Lower leg skin (tissue), 3 donors: ENCODE measurements around the gene PRRX1.

ENCODE experiments used
- POLR2A ChIP-seq, 2 donors: fragments of 450-650 bp; IDR thresholded peaks; one replicate each; pipeline ENCODE4 v1.6.1; 2016 to 2017; ENCODE audit warnings: antibody characterized with exemption in 2 of 2, mild to moderate bottlenecking in 1 of 2, moderate library complexity in 1 of 2
- TF ChIP-seq, protein P1 (sequence below), 3 donors: fragments of 450-650 bp; IDR thresholded peaks; one replicate each; pipeline ENCODE4 v1.5.1; 2016; ENCODE audit warnings: antibody characterized with exemption in 3 of 3, mild to moderate bottlenecking in 3 of 3, moderate library complexity in 2 of 3

DNA sequence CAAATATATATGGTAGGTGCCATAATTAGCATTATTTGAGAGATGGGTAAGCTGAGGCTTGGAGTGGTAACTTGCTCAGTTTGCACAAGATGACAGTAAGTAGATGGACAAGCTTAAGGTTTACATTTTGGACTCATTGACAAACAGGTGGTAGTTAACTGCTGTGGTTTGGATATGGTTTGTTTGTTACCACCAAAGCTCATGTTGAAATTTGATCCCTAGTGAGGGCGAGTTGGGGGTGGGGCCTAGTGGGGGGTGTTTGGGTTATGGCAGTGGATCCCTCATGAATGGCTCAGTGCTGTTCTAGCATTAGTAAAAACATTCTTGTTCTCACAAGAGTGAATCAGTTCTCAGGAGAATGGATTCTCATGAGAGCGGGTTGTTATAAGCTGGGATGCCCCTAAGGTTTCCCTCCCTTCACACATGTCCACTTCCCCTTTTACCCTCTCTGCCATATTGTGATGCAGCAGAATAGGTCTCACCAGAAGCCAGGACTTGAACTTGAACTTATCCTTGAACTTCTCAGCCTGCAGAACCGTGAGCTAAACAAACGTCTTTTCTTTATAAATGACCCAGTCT is 6.6 kb upstream of the PRRX1 start:
- TF ChIP-seq, protein P1, sequence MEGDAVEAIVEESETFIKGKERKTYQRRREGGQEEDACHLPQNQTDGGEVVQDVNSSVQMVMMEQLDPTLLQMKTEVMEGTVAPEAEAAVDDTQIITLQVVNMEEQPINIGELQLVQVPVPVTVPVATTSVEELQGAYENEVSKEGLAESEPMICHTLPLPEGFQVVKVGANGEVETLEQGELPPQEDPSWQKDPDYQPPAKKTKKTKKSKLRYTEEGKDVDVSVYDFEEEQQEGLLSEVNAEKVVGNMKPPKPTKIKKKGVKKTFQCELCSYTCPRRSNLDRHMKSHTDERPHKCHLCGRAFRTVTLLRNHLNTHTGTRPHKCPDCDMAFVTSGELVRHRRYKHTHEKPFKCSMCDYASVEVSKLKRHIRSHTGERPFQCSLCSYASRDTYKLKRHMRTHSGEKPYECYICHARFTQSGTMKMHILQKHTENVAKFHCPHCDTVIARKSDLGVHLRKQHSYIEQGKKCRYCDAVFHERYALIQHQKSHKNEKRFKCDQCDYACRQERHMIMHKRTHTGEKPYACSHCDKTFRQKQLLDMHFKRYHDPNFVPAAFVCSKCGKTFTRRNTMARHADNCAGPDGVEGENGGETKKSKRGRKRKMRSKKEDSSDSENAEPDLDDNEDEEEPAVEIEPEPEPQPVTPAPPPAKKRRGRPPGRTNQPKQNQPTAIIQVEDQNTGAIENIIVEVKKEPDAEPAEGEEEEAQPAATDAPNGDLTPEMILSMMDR (IDR thresholded peaks at IDR 0.05) = no peak
- TF ChIP-seq POLR2A (IDR thresholded peaks at IDR 0.05) = no peak
